Stimulated activated CD4-positive, alpha-beta T cell treated with anti-CD3 and anti-CD28 coated beads, Interleukin-12 subunit alpha, Interleukin-12 subunit beta, amount 100 ng/mL, for 48 hours (primary cell): Measurements from ENCODE around the gene SPATA1.
"Not testable (repeated sequence)": the region's sequence is repeated elsewhere in the genome, so short reads cannot be mapped to it uniquely, and the experiment has no call there.

Experiments
- DNase-seq, 3 donors: peaks; one replicate each; pipeline ENCODE4 v3.0.0-alpha.2; 2020; ENCODE audit warnings: low read depth in 2 of 3, low spot score in 1 of 3

The SPATA1 gene

GRCh38 chr1:84584126-84584525 is 77.9 kb downstream of the SPATA1 start:
- no peak for DNase-seq

- DNase-seq, result no peak
Measured at GRCh38 chr1:84585803-84586202, 79.6 kb downstream of the SPATA1 start.

GRCh38 chr1:84587099-84587498 is 80.9 kb downstream of the SPATA1 start:
- no peak for DNase-seq

- not testable (repeated sequence) for DNase-seq
Measured at GRCh38 chr1:84594959-84595358, 88.8 kb downstream of the SPATA1 start.

GRCh38 chr1:84597011-84597410 is 90.8 kb downstream of the SPATA1 start:
- DNase-seq, result no peak

GRCh38 chr1:84598418-84598817 is 92.2 kb downstream of the SPATA1 start:
- DNase-seq, result no peak

GRCh38 chr1:84598846-84599741 is 92.9 kb downstream of the SPATA1 start:
- no peak for DNase-seq

- no peak for DNase-seq
Measured at GRCh38 chr1:84600796-84601195, 94.6 kb downstream of the SPATA1 start.

- no peak for DNase-seq
Measured at GRCh38 chr1:84603223-84603622, 97.0 kb downstream of the SPATA1 start.

GRCh38 chr1:84603941-84604830 is 98.0 kb downstream of the SPATA1 start:
- no peak for DNase-seq

- DNase-seq, result no peak
Measured at GRCh38 chr1:84605157-84605556, 99.0 kb downstream of the SPATA1 start.

GRCh38 chr1:84606977-84607376 is 100.8 kb downstream of the SPATA1 start:
- DNase-seq, result no peak

- no peak for DNase-seq
Measured at GRCh38 chr1:84611091-84611490, 104.9 kb downstream of the SPATA1 start.

- no peak for DNase-seq
Measured at GRCh38 chr1:84611796-84612195, 105.6 kb downstream of the SPATA1 start.

GRCh38 chr1:84613026-84613425 is 106.8 kb downstream of the SPATA1 start:
- DNase-seq, result no peak

GRCh38 chr1:84613887-84614286 is 107.7 kb downstream of the SPATA1 start:
- no peak for DNase-seq

- no peak for DNase-seq
Measured at GRCh38 chr1:84615790-84616189, 109.6 kb downstream of the SPATA1 start.
